ENCODE measurements around the gene HDDC2.
A peak's percentile ranks its signal among the peaks of the same experiment; 100 is the strongest.

- TF ChIP-seq CTCF (IDR thresholded peaks at IDR 0.05) (peak; percentile 36 to 79 (median 70)), POLR2A (IDR thresholded peaks at IDR 0.05) (no peak), POLR2AphosphoS5 (IDR thresholded peaks at IDR 0.05; ENCODE audit: insufficient read depth in 1 of 2, low read depth in 1 of 2) (peak in 1 of 2 donors; percentile 40)
These were observed 12.3 kb upstream of the HDDC2 start for GRCh38 chr6:125314009-125314581.
